Measurements from ENCODE around the gene PLG. TPM values are rescaled to one million over a fixed set of nuclear protein-coding genes. Genes with fewer than 3 reads are reported as not detected.
"Not testable (repeated sequence)": the region's sequence is repeated elsewhere in the genome, so short reads cannot be mapped to it uniquely, and the experiment has no call there.

The PLG gene
- 0.36 TPM in 1 of 2 replicates, not detected in the other for total RNA-seq

DNA sequence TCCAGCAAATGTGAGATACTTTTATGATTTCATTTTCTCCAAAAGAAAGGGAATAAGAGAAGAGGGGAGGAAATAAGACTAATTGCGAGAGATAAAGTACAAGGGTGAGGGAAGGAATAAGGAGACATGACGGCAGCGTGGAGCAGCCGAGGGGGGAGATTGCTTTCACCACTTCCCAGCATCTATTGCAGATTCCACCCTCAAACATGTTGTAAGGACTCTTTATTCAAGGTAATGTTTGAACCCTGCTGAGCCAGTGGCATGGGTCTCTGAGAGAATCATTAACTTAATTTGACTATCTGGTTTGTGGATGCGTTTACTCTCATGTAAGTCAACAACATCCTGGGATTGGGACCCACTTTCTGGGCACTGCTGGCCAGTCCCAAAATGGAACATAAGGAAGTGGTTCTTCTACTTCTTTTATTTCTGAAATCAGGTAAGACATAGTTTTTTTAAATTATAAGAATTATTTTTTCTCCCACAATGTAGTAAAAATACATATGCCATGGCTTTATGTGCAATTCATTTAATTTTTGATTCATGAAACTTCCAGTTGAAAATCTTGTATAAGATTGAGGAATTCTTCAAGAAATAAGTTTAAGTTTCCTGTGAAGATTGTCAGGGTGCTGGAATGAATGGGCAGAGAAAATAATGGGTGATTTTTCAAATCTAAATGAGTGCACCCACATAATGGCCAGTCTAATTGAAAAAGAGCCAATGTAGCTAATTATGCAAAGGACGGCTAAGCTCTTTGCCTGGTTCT lies at the start of gene PLG:
Gene PLG, plus strand, starts transcription at position 327 of the 763 bp plus-strand sequence. Its CDS starts 61 bp downstream, at position 388.
- not testable (repeated sequence) for H3K9me3 ChIP-seq (ENCODE audit: low read depth, low read length); H3K4me1 ChIP-seq (ENCODE audit: insufficient read depth, low read length); H3K27me3 ChIP-seq (ENCODE audit: insufficient read depth, low read length); H2AFZ ChIP-seq (ENCODE audit: low read length); DNase-seq (ENCODE audit: insufficient read length, low spot score, missing footprints); H4K20me1 ChIP-seq (ENCODE audit: insufficient read depth, low read length); H3K79me2 ChIP-seq (ENCODE audit: insufficient read depth, low read length); H3K4me2 ChIP-seq (ENCODE audit: insufficient read depth, low read length); H3K27ac ChIP-seq (ENCODE audit: low read depth, low read length); H3K4me3 ChIP-seq (ENCODE audit: insufficient read depth, low read length); H3K36me3 ChIP-seq (ENCODE audit: insufficient read depth, low read length)

DNA sequence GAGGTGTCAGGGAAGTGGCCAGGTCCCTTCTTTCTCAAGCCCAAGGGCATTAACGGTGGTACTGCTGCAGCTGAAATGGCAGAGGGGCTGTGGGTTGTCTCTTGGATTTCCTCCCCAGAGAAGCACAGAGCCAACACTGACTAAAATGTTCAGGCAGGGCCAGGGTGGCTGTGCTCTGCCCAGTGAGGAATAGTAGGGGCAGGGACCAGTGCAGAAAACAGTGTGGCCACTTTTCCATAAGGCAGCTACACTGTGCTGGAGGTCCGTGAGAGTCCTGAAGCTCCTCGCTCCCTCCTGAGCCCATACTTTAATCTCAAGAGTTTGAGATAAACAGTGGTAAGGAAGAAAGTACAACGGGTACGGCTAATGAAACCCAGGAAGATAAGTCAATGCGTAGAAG lies 42.5 kb upstream of the PLG start:
- no peak for DNase-seq (ENCODE audit: insufficient read length, low spot score, missing footprints)
- Histone ChIP-seq H2AFZ (ENCODE audit: low read length) (no peak overlapping the region), H3K4me3 (ENCODE audit: insufficient read depth, low read length) (no peak overlapping the region), H3K27me3 (ENCODE audit: insufficient read depth, low read length) (no peaks in the 10 kb centered on the region), H3K27ac (ENCODE audit: low read depth, low read length) (no peak overlapping the region), H3K79me2 (ENCODE audit: insufficient read depth, low read length) (no peaks in the 10 kb centered on the region), H3K9me3 (ENCODE audit: low read depth, low read length) (no peaks in the 10 kb centered on the region), H4K20me1 (ENCODE audit: insufficient read depth, low read length) (no peaks in the 10 kb centered on the region), H3K36me3 (ENCODE audit: insufficient read depth, low read length) (no peaks in the 10 kb centered on the region), H3K4me2 (ENCODE audit: insufficient read depth, low read length) (no peak overlapping the region), H3K4me1 (ENCODE audit: insufficient read depth, low read length) (no peaks in the 10 kb centered on the region)
- no peak for TF ChIP-seq CTCF (IDR thresholded peaks at IDR 0.05; ENCODE audit: extremely low read depth, low read depth, low read length)

GRCh38 chr6:160661216-160661615 lies 40.8 kb upstream of the PLG start:
- no peaks in the 10 kb centered on the region for H3K27me3 ChIP-seq (ENCODE audit: insufficient read depth, low read length)
- TF ChIP-seq CTCF (IDR thresholded peaks at IDR 0.05; ENCODE audit: extremely low read depth, low read depth, low read length), result no peak
- no peak overlapping the region for H3K4me2 ChIP-seq (ENCODE audit: insufficient read depth, low read length)
- DNase-seq (ENCODE audit: insufficient read length, low spot score, missing footprints), result no peak
- H3K79me2 ChIP-seq (ENCODE audit: insufficient read depth, low read length), result no peaks in the 10 kb centered on the region
- H4K20me1 ChIP-seq (ENCODE audit: insufficient read depth, low read length), result no peaks in the 10 kb centered on the region
- no peaks in the 10 kb centered on the region for H3K9me3 ChIP-seq (ENCODE audit: low read depth, low read length)
- H3K36me3 ChIP-seq (ENCODE audit: insufficient read depth, low read length), result no peaks in the 10 kb centered on the region
- no peaks in the 10 kb centered on the region for H3K4me1 ChIP-seq (ENCODE audit: insufficient read depth, low read length)
- no peak overlapping the region for H3K4me3 ChIP-seq (ENCODE audit: insufficient read depth, low read length)
- no peak overlapping the region for H3K27ac ChIP-seq (ENCODE audit: low read depth, low read length)
- H2AFZ ChIP-seq (ENCODE audit: low read length), result no peak overlapping the region

GRCh38 chr6:160662429-160662828 lies 39.6 kb upstream of the PLG start:
- Histone ChIP-seq H2AFZ (ENCODE audit: low read length) (no peak overlapping the region), H3K9me3 (ENCODE audit: low read depth, low read length) (no peaks in the 10 kb centered on the region), H3K4me3 (ENCODE audit: insufficient read depth, low read length) (no peak overlapping the region), H3K79me2 (ENCODE audit: insufficient read depth, low read length) (no peaks in the 10 kb centered on the region), H3K4me1 (ENCODE audit: insufficient read depth, low read length) (no peaks in the 10 kb centered on the region), H3K27ac (ENCODE audit: low read depth, low read length) (no peak overlapping the region), H3K27me3 (ENCODE audit: insufficient read depth, low read length) (no peaks in the 10 kb centered on the region), H4K20me1 (ENCODE audit: insufficient read depth, low read length) (no peaks in the 10 kb centered on the region), H3K36me3 (ENCODE audit: insufficient read depth, low read length) (no peaks in the 10 kb centered on the region), H3K4me2 (ENCODE audit: insufficient read depth, low read length) (no peak overlapping the region)
- TF ChIP-seq CTCF (IDR thresholded peaks at IDR 0.05; ENCODE audit: extremely low read depth, low read depth, low read length), result no peak
- no peak for DNase-seq (ENCODE audit: insufficient read length, low spot score, missing footprints)

All from osteoblast (primary cell).